Right lung (tissue), 5 donors: ENCODE results near the gene TMPRSS2. TPM values are rescaled to one million over a fixed set of nuclear protein-coding genes. Genes with fewer than 3 reads are reported as not detected.
A peak's percentile ranks its signal among the peaks of the same experiment; 100 is the strongest.

Experiments used
- DNase-seq, 2 donors: peaks; one replicate each; pipeline ENCODE4 v3.0.0-alpha.2; 2013
- polyA plus RNA-seq, 5 donors: library from polyadenylated mRNA; unstranded; fragments of 120-200 nt; gene quantifications; one replicate each; pipeline versions ENCODE4 v1.2.1 to v1.2.3, GENCODE V29; 2013; ENCODE audit warnings: inconsistent platforms in 1 of 5, low replicate concordance in 1 of 5; ENCODE audit not compliant: insufficient read length in 5 of 5, insufficient read depth in 1 of 5

The TMPRSS2 gene
- polyA plus RNA-seq, 5 donors, result 47.6 to 58.0 (median 50.4) TPM

DNA sequence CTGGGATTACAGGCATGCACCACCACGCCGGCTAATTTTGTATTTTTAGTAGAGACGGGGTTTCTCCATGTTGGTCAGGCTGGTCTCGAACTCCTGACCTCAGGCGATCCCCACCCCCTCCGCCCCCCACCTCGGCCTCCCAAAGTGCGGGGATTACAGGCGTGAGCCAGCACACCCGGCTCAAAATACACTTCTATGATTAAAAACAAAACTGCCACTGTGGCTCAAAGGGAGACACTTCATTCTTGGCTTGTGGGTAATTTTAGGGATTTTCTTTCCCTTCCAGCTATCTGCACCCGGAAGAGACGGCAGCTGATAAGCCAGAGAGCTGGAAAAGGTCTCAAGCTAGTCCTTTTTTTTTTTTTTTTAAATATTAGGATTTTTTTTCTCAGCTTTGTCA is 24.5 kb downstream of the TMPRSS2 start:
- no peak for DNase-seq

DNA sequence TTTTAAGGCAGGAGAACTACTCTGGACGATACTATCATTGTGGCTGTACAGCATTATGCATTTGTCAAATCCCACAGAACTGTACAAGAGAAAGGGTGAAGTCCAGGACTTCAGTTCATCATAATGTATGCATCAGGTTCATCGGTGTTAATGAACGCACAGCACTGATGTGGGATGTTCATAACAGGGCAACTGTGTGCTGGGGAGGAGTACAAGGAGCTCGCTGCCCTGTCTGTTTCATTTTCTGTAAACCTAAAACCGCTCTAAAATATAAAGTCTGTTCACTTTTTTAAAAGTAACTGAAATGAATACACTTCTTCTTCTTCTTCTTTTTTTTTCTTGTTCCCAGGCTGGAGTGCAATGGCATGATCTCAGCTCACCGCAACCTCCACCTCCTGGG is 25.0 kb downstream of the TMPRSS2 start:
- DNase-seq, result no peak

DNA sequence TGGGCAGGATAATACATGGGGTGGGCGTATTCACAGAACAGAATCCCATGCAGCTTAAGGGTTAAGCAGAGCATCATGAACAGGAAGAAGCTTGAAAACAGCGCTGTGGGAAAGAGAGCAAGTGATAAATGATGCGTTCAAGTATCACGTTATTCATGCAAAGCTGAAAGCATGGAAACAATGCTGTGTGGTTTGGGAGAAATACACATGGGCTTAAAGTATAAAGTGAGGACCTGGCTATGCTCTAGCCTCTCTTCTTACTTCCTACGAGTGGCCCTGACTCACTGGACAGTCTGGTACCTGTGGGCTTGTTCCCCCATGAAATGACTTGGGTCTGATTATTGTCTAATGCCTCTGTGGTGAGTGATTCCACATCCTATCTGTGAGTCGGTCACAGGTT is 25.7 kb downstream of the TMPRSS2 start:
- DNase-seq, result no peak

DNA sequence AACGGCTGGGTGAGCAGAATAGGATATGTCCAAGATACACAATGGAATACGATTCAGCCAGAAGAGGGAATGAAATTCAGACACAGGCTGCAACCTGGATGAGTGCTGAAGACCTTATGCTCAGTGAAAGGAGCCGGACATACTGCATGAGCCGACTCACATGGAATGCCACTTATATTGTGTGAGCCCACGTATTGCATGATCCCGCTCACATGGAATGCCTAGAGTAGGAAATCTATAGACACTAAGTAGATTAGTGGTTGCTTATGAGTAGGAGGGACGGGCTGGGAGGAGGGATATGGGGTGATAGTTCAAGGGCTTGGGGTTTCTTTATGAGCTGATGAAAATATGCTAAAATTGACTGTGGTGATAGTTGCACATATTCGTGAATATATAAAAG is 26.8 kb downstream of the TMPRSS2 start:
- no peak for DNase-seq

DNA sequence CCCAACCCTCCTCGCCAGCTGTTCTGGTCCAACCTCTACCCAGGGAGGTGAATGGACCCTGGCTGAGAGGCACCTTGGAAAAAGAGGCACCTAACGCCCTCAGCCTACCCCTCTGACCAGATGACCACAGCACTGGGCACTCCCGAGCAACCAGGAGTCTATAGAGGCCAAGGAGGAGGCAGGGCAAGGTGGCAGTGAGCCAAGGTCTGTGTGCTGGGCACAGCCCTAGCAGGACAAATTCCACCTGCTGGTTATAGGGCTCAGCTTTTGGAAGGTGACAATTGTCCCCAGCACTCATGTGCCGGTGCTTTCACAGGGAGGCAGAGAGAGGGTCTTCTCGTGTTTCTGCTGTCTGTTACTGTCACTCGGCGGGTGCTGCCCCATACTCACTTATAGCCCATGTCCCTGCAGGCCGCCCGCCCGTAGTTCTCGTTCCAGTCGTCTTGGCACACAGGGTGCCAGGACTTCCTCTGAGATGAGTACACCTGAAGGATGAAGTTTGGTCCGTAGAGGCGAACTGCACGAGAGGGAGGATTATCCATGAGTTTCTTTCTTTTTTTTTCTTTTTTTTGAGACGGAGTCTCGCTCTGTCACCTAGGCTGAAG is 27.8 kb downstream of the TMPRSS2 start:
- DNase-seq, result no peak

DNA sequence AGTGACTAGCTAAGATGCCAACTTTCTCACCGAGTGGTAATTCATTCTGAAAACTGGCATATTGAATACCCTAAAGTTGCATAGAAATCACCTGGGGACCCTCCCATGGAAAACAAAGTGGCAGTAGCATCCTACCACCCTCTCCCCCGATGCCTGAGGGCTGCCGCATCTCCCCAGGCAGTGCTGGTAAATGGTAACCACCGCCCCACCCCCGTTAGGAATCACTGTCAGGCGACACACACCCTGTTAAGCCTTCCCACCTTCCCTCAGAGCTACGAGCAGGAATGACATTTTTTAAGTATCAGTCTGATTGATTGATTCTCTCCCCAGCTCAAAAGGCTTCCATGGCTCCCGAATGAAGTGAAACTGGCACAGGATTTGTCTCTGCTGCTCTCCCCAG is 28.3 kb downstream of the TMPRSS2 start:
- DNase-seq, result no peak

DNA sequence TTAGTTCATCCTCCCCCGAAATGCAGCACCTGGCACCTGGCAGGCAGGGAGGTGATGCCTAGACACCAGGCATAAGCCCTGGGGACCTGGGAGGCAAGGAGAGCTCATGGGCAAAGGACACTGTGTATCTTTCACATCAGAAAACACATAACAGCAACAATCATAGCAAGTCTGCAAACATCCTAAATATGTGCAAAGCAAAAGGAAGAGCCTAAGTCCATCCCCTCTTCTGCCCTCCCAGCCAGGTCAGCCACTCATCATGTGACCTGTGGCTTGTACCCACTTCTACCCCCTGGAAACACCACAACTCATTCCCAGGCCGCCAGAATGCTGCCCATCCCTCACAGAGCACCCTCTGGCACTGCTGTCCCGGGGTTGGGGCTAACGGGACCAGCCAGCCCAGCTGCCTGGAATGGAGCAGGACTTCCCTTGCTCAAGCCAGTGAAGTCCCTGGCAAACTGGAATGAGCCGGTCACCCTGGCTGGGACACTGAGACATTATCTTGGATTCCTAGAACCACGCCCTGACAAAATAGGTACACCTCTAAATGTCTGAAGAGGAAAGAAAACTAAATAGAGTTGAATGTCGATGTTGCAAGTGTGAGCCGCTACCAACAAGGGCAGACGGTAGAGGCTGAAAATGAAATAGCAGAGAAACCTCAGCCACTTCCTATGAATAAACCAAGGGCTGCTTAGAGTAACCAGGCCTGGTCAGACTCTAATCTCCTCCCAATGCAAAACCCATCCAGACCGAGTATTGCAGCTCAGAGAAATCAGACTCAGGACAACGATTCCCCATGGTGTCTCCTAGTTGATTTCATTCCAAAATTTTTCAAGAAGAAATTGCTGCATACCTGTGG is 29.4 kb downstream of the TMPRSS2 start:
- DNase-seq, result no peak

DNA sequence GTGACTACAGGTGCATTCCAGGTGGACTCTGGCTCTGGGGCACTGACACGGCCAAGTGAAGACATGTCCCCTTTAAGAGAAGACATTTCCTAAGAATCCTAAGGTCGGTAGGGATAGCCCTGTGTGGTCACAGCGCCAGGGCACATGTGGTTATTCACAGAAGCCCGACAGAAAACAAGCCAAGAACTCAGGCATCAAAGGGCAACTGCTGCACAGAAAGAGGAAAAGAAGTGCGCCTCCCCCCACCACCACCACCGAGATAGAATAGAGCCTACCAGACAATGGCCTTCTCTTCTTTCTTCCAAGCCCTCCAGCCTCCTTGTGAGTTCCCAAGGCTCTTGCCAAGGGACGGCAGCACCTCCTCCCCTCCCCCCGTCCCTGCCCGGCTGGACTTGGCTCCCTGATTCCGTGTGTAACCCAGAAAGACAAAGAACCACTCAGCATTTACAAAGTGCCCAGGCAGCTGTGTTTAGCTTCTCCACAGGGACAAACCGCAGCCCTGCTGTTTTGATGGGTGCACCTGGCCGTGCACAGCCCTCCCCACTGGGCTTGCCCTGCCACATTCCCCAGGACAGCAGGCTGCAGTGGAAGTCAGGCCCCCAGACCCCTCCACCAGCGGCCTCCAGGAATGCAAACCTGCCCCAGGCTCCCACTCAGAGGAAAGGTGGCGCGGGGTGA is 30.2 kb downstream of the TMPRSS2 start:
- DNase-seq, result no peak

DNA sequence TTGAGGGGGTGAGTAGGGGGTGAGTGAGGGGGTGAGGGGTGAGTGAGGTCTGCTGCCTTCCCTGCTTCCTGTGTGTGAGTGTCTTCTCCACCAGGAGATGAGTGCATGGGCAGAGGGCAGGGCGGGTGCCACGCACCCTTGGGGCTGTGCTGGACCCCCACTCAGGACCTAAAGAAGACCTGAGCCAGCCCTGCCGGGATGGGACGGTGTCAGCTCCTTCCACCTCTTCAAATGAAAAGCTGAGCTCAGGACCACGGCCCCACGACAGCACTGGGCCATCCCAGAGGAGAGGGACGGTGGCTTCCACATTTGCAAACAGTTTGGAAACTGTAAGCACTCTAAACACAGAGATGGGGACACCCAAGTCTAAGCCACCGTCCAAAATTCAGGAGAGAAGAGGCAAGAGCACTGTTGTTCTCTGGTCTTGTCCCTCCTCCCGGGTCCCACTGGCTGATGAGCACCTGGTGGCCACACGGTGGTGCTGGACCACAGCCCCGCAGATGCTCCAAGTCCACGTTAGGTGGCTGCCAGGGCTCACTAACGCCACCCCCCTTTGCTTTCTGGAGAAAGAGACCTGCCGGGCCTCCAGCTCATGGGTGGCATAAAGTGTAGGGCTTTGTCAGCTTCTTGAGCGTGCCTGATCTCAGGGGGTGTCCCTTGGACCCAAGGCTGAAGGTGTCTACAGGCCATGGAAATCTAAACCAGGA is 32.1 kb downstream of the TMPRSS2 start:
- DNase-seq, result no peak

DNA sequence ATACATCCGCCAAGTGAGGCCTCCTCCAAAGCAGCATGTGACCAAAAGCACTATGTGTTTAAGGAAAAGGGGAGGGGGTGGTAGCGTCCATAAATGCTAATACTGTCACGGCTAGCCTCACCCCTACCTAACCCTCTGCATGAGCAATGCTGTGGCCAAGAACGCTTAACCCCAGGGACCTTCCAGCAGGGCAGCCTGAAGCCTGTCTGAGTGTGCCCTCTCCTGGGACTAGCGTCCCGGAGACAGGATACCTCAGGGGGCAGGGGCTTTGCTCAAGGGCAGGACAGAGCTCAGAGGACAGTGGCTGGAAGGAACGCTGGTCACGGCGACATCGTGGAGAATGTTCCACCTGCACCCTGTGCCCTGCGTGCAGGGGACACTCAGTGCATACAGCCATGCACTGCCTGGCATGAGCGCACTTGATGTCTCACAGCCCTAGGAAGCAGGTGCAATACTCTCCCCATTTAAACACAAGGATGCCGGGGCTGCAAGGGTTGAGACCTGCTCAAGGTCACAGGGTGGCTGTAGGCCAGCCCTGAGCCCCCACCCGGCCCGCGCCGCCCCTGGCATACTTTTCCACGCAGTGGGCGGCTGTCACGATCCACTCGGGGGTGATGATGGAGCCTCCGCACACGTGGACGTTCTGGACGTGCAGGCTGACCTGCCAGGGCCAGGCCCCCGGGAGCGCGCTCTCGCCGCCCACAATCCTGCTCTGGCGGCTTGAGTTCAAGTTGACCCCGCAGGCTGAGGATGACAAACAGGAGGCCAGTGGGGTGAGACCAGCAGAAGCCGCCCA is 35.0 kb downstream of the TMPRSS2 start:
- DNase-seq, result no peak

DNA sequence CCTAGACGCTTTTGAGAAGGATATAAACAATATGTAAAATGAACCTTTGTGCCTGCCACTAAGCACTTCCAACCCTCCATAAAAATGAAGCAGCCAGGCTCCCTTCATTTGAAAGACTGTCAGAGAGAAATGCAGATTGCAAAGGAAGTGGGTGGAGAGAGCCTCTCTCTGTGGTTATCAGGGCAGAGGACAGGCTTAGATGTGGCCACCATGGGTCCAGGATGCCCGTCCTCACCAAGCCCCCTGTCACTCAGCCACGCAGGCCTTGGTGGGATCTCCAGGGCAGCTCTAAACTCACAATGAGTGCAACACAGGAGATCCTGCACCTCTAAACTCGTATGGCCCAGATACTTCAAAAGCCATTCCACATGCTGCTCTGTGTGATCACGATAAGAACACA is 37.9 kb downstream of the TMPRSS2 start:
- no peak for DNase-seq

DNA sequence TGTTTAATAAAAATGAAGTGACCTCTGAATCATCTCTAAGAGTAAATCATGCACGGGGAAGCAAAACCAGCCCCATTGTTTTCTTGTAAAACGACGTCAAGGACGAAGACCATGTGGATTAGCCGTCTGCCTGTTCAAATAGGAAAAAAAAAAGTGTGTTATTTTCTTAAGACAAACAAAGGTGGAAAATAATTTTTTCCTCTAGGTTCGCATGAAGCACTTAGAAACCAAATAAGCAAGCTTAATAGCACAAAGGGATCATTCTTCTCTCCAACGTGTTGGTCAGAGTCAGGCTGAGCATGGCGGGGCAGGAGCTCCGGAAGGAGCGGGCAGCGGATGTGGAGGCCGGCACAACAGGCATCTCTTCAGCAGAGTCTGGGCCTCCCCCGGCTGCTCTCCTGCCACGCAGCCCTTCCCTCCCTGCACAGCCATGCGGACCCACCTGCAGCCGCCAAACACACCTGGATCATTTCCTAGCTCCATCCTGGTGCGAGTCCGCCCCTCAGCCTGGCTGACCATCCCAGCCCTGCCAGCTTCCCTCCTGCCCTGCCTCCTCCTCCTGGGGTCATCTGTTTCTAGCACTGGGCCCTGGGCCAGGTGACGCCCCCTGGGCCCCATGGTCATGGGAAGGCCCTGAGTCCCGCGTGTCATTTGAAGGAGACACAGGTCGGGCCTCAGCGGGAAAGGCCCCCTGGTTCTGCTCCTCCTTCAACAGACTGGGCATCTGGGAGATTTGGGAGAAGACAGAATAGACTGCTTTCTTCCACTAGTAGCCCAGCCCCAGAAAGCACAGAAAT is 41.7 kb downstream of the TMPRSS2 start:
- DNase-seq, result no peak

DNA sequence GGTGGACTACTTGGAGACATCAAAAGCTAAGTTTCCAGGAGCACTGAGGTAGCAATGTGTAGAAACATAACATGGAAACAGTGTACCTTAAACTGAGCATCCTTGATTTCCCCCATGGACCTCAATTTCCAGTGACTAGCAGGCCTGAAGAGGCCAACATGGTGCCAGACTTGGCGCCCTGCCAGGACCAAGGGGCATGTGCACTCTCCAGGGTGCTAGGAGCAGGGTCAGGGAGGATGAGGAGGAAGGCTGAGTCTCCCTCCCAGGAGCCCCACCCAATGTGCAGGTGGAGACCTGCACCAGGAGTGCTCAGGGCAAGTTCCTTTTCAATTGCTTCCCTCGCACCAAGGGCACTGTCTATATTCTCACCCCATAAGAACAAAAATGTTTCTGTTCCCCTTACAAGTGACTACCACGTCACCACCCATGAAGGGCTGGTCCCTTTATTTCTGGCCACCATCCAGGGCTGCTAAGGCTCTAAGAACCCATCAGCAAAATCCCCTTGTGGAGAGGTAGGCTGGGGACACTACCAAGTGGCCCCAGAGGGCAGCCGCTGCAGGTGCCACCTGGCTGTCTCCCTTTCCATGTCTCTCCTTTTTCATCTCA is 42.7 kb downstream of the TMPRSS2 start:
- DNase-seq, result no peak

DNA sequence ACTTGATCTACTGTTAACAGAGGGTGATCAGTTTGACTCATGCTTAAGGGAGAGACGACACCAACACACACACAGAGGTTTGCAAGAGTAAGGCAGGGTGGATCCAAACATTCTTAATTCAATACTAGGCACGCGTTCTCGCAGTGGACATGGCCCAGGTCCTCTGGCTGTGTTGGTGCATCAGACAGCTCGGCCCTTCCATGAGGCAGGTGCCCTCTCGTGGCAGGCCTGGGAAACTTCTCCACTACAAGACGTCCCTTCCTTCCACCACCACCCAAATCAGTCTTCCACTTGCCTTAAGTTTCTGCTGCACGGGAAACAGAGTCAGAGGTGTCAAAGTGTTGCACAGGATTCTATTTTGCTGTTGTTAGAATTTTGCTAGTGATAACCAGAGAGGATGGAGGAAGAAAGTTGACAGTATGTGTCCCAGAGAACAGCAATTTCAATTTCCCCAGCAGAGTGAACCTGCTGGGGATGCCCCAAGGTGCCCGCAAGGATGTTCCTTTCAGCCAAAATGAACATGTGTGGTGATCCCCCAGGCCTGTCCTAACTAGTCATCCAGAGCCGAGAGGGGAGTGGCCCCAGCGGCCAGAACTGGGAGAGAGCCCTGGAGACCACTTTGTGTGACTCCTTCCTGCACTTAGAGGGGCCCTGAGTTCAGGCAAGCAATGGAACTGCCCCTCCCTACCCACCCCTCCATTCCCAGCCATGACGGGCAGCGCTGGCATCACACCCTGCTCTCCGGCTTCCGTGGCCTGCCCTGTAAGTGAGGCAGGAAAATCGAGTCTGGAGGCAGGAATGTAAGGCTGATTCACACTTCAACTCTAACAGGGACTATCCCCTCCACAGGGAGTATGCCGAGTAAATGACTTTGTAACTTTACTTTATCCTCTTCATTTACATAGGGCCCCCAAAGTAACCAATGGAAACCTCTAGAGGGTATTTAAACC is 47.1 kb downstream of the TMPRSS2 start:
- DNase-seq, result peak in 1 of 2 donors; percentile 42

DNA sequence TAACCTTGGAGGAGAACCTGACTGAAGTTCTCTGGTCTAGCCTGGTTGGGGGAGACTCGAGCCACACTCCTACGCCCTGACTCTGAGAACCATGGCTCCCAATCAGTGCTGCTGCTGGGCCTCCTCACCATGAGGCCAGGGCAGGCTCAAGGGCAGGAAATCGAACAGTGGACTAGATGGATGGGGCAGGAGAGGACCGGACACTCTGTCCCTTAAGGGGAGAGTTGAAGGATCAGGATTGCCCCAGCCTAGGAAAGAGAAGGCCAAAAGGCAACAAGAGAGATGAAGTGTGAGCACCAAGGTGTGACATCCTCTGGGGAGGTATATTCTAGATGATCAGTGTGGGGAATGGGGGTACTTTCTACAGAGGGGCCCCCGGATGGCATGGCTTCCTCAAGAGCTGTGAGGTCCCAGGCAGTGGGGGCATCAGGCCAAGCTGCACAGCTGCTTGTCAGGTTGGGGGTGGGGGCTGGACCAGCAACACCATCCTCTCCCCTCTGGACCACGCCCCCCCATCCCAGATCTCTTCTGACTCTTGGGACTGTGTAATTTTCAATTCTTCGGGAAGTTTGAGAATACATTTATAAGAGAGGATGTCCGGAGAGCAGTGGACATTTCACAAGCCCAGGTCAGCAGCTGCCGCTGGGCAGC is 47.9 kb downstream of the TMPRSS2 start:
- DNase-seq, result no peak

DNA sequence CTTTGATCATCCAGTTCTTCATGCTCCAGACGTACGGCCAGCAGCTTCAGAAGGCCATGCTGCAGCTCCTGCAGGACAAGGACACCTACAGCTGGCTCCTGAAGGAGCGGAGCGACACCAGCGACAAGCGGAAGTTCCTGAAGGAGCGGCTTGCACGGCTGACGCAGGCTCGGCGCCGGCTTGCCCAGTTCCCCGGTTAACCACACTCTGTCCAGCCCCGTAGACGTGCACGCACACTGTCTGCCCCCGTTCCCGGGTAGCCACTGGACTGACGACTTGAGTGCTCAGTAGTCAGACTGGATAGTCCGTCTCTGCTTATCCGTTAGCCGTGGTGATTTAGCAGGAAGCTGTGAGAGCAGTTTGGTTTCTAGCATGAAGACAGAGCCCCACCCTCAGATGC is 49.4 kb downstream of the TMPRSS2 start:
- no peak for DNase-seq

DNA sequence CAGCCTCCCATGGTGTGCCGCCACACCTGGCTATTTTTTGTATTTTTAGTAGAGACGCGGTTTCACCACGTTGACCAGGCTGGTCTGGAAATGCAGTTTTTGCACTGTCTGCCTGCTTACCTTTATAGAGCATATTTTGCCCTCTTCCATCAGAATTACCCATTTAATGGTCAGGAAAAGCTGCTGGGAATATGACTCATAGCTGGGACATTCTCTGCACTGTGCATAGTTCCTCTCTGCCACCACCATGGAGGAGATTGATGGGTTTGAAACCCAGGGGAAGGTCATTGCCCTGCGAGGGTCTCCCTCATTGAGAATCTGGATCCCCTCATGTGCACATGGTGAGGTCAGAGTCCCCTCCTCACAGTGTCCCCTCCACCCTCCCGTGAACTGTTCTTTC is 49.8 kb downstream of the TMPRSS2 start:
- DNase-seq, result no peak

DNA sequence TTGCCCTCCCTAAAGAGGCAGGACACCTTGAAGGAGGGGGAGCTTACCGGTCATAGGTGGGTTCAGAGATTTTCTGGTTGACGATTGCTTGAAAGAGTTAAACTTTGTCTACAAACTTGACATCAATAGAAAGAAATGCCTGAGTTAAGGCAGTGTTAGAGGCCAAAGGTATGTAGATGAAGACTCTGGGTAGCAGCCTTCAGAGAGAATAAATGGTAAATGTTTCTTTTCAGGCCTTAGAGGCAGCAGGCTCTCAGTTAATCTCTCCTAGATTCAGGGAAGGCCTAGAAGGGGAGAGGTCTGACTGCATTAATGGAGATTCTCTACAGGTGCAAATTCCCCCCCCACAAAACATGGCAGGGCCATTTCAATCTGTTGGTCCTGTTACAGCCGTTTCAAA is 54.2 kb downstream of the TMPRSS2 start:
- no peak for DNase-seq
